Endothelial cell (in vitro differentiated cells): Measurements from ENCODE around the gene MEAF6. TPM values are rescaled to one million over a fixed set of nuclear protein-coding genes. Genes with fewer than 3 reads are reported as not detected.
A peak's percentile ranks its signal among the peaks of the same experiment; 100 is the strongest.
"Not testable (repeated sequence)": the region's sequence is repeated elsewhere in the genome, so short reads cannot be mapped to it uniquely, and the experiment has no call there.

Source experiments
- DNase-seq: peaks from one replicate; pipeline ENCODE4 v3.0.0; 2021; ENCODE audit warnings: low spot score
- H3K27ac Mint-ChIP-seq: one replicate; pipeline ENCODE4 v1.8.0; 2021; ENCODE audit warnings: mixed read lengths, inconsistent platforms; ENCODE audit not compliant: unreplicated experiment
- H3K27me3 Mint-ChIP-seq: one replicate; pipeline ENCODE4 v1.8.0; 2021; ENCODE audit warnings: mild to moderate bottlenecking, moderate library complexity, mixed read lengths, inconsistent platforms; ENCODE audit not compliant: unreplicated experiment
- H3K36me3 Mint-ChIP-seq: one replicate; pipeline ENCODE4 v1.8.0; 2021; ENCODE audit warnings: mild to moderate bottlenecking, low read depth, mixed read lengths, inconsistent platforms; ENCODE audit not compliant: unreplicated experiment
- H3K4me1 Mint-ChIP-seq: one replicate; pipeline ENCODE4 v1.8.0; 2021; ENCODE audit warnings: mild to moderate bottlenecking, mixed read lengths, inconsistent platforms; ENCODE audit not compliant: unreplicated experiment
- H3K4me3 Mint-ChIP-seq: one replicate; pipeline ENCODE4 v1.8.0; 2021; ENCODE audit warnings: mild to moderate bottlenecking, mixed read lengths, inconsistent platforms; ENCODE audit not compliant: unreplicated experiment
- H3K9me3 Mint-ChIP-seq: one replicate; pipeline ENCODE4 v1.8.0; 2021; ENCODE audit warnings: mixed read lengths, inconsistent platforms; ENCODE audit not compliant: unreplicated experiment
- total RNA-seq: library from RNA; stranded (reverse); fragmentation: NEBNext Ultra II Directional; extraction: Animal tissue kit (Norgen Biotek cat#: 25700); gene quantifications from one replicate; pipeline ENCODE4 v1.2.1, GENCODE V29; 2021; ENCODE audit not compliant: unreplicated experiment
- TF ChIP-seq, protein P1 (sequence below): fragments of 200-600 bp; sonication (generic); IDR thresholded peaks from one replicate; pipeline ENCODE4 v1.5.0; 2021; ENCODE audit warnings: antibody characterized with exemption; ENCODE audit not compliant: unreplicated experiment

Gene MEAF6
- total RNA-seq, 1 donor from 2014 or later: 50.6 TPM

DNA sequence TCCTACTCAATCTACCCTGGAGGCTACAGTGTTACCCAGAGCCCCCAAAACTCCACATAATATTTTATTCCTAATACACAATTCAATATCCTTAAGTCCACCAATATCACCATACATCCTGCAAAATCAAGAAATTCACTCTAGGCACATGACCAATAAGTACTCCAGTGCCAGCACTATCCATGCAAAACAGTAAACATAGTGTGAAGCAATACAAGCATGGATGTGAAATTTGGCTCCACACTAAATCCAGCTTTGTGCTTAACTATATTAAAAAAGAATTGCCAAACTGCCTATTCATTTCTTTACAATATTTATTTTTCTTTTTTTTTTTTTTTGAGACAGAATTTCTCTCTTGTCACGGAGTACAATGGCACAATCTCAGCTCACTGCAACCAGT, 3.0 kb upstream of the MEAF6 start:
- Mint-ChIP-seq H3K4me1 (peaks cover 16% of the 10 kb centered on the region), H3K27ac (no peak overlapping the region), H3K36me3 (peaks cover 5% of the 10 kb centered on the region), H3K4me3 (no peak overlapping the region), H3K9me3 (no peaks in the 10 kb centered on the region), H3K27me3 (peaks cover 8% of the 10 kb centered on the region)
- no peak for DNase-seq
- TF ChIP-seq, protein P1, sequence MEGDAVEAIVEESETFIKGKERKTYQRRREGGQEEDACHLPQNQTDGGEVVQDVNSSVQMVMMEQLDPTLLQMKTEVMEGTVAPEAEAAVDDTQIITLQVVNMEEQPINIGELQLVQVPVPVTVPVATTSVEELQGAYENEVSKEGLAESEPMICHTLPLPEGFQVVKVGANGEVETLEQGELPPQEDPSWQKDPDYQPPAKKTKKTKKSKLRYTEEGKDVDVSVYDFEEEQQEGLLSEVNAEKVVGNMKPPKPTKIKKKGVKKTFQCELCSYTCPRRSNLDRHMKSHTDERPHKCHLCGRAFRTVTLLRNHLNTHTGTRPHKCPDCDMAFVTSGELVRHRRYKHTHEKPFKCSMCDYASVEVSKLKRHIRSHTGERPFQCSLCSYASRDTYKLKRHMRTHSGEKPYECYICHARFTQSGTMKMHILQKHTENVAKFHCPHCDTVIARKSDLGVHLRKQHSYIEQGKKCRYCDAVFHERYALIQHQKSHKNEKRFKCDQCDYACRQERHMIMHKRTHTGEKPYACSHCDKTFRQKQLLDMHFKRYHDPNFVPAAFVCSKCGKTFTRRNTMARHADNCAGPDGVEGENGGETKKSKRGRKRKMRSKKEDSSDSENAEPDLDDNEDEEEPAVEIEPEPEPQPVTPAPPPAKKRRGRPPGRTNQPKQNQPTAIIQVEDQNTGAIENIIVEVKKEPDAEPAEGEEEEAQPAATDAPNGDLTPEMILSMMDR: no peak

- TF ChIP-seq, protein P1: no peak
- Mint-ChIP-seq H3K4me1 (peaks cover 16% of the 10 kb centered on the region), H3K27ac (peak overlapping the region; percentile 93), H3K9me3 (no peaks in the 10 kb centered on the region), H3K27me3 (peaks cover 14% of the 10 kb centered on the region), H3K4me3 (peak overlapping the region; percentile 93), H3K36me3 (peaks cover 5% of the 10 kb centered on the region)
- DNase-seq: no peak
These were observed 844 bp upstream of the MEAF6 start for GRCh38 chr1:37515185-37516034.

DNA sequence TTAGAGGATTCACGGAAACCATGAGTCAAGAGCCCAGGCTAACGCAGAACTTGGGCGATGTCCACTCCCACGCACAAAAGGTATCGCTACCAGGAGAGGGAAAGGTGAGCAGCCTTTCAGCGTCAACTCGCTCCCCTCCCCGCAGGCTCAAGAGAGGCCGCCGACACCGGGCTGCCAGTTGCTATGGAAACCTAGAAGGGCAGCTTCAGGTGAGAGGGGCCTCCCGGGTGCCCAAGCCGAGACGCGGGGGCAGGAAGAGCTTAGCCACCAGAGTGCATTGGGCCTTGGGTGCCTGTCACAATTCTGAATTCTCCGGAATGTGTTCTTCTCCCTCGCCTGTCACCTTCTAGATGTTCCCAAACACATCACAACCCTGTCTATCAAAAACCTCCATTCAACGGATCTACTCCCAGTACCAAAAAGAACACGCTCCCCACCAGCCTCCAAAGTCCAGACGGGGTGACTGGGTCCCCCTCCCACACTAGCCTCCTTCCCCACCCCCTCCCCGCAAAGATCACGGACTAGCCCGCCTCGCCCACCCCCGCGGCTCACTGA, 694 bp downstream of the MEAF6 start:
- Mint-ChIP-seq H3K27me3 (peaks cover 14% of the 10 kb centered on the region), H3K27ac (peak overlapping the region; percentile 92), H3K4me3 (peak overlapping the region; percentile 97), H3K4me1 (peaks cover 16% of the 10 kb centered on the region), H3K9me3 (no peaks in the 10 kb centered on the region), H3K36me3 (peaks cover 5% of the 10 kb centered on the region)
- TF ChIP-seq, protein P1: no peak
- peak; percentile 37 for DNase-seq

GRCh38 chr1:37509181-37509580, 5.4 kb downstream of the MEAF6 start:
- no peaks in the 10 kb centered on the region for H3K9me3 Mint-ChIP-seq
- H3K4me3 Mint-ChIP-seq: no peak overlapping the region
- TF ChIP-seq, protein P1: no peak
- no peak for DNase-seq
- H3K27me3 Mint-ChIP-seq: peaks cover 9% of the 10 kb centered on the region
- H3K4me1 Mint-ChIP-seq: peaks cover 5% of the 10 kb centered on the region
- H3K36me3 Mint-ChIP-seq: peaks cover 9% of the 10 kb centered on the region
- no peak overlapping the region for H3K27ac Mint-ChIP-seq

GRCh38 chr1:37506740-37507139, 7.8 kb downstream of the MEAF6 start:
- H3K27me3 Mint-ChIP-seq: peaks cover 5% of the 10 kb centered on the region
- no peaks in the 10 kb centered on the region for H3K4me1 Mint-ChIP-seq
- TF ChIP-seq, protein P1: no peak
- peaks cover 9% of the 10 kb centered on the region for H3K36me3 Mint-ChIP-seq
- no peak overlapping the region for H3K4me3 Mint-ChIP-seq
- DNase-seq: no peak
- H3K27ac Mint-ChIP-seq: no peak overlapping the region
- no peaks in the 10 kb centered on the region for H3K9me3 Mint-ChIP-seq

- H3K36me3 Mint-ChIP-seq: peaks cover 16% of the 10 kb centered on the region
- H3K9me3 Mint-ChIP-seq, H3K27ac Mint-ChIP-seq, DNase-seq, H3K4me1 Mint-ChIP-seq, H3K27me3 Mint-ChIP-seq, H3K4me3 Mint-ChIP-seq: not testable (repeated sequence)
These were observed 11.8 kb downstream of the MEAF6 start for GRCh38 chr1:37502791-37503190.
